ENCODE results near the gene HOPX. TPM values are rescaled to one million over a fixed set of nuclear protein-coding genes. Genes with fewer than 3 reads are reported as not detected.
"Not testable (repeated sequence)": the region's sequence is repeated elsewhere in the genome, so short reads cannot be mapped to it uniquely, and the experiment has no call there.

Gene HOPX
- total RNA-seq, 2 donors from 2014 or later, result 1.5 to 5.7 TPM

GRCh38 chr4:56641494-56642051 is 39.5 kb downstream of the HOPX start:
- DNase-seq, result no peak
- Histone ChIP-seq H3K27ac (no peak overlapping the region), H3K4me1 (no peaks in the 10 kb centered on the region), H3K4me3 (no peak overlapping the region), H3K9ac (ENCODE audit: low read depth in 2 of 2, low read length in 2 of 2) (no peak overlapping the region), H3K36me3 (no peaks in the 10 kb centered on the region), H3K9me3 (no peaks in the 10 kb centered on the region), H3K27me3 (no peaks in the 10 kb centered on the region)
- no peak for TF ChIP-seq CTCF (IDR thresholded peaks at IDR 0.05)
- intact Hi-C loops (cut with DNase I), result no loop called here

GRCh38 chr4:56640621-56641493 is 40.2 kb downstream of the HOPX start:
- Histone ChIP-seq H3K36me3 (no peaks in the 10 kb centered on the region), H3K9ac (ENCODE audit: low read depth in 2 of 2, low read length in 2 of 2) (no peak overlapping the region), H3K27me3 (no peaks in the 10 kb centered on the region), H3K9me3 (no peaks in the 10 kb centered on the region), H3K4me3 (no peak overlapping the region), H3K27ac (no peak overlapping the region), H3K4me1 (no peaks in the 10 kb centered on the region)
- intact Hi-C loops (cut with DNase I), result no loop called here
- no peak for DNase-seq
- no peak for TF ChIP-seq CTCF (IDR thresholded peaks at IDR 0.05)

- H3K36me3 ChIP-seq, result no peaks in the 10 kb centered on the region
- H3K27me3 ChIP-seq, result no peaks in the 10 kb centered on the region
- H3K4me3 ChIP-seq, result no peak overlapping the region
- H3K27ac ChIP-seq, result no peak overlapping the region
- no peak for DNase-seq
- H3K9ac ChIP-seq (ENCODE audit: low read depth in 2 of 2, low read length in 2 of 2), result no peak overlapping the region
- TF ChIP-seq CTCF (IDR thresholded peaks at IDR 0.05), result no peak
- no peaks in the 10 kb centered on the region for H3K4me1 ChIP-seq
- intact Hi-C loops (cut with DNase I), result no loop called here
- H3K9me3 ChIP-seq, result no peaks in the 10 kb centered on the region
Measured at GRCh38 chr4:56637791-56638190, 43.3 kb downstream of the HOPX start.

GRCh38 chr4:56637154-56637553 is 43.9 kb downstream of the HOPX start:
- TF ChIP-seq CTCF (IDR thresholded peaks at IDR 0.05), result no peak
- H3K9me3 ChIP-seq, result no peaks in the 10 kb centered on the region
- H3K4me3 ChIP-seq, result no peak overlapping the region
- H3K4me1 ChIP-seq, result no peaks in the 10 kb centered on the region
- intact Hi-C loops (cut with DNase I), result no loop called here
- H3K27me3 ChIP-seq, result no peaks in the 10 kb centered on the region
- H3K9ac ChIP-seq (ENCODE audit: low read depth in 2 of 2, low read length in 2 of 2), result no peak overlapping the region
- H3K27ac ChIP-seq, result no peak overlapping the region
- H3K36me3 ChIP-seq, result no peaks in the 10 kb centered on the region
- DNase-seq, result no peak

- intact Hi-C loops (cut with DNase I); H3K27me3 ChIP-seq; H3K9me3 ChIP-seq; H3K9ac ChIP-seq (ENCODE audit: low read depth in 2 of 2, low read length in 2 of 2); H3K36me3 ChIP-seq; H3K4me3 ChIP-seq; H3K4me1 ChIP-seq; DNase-seq; H3K27ac ChIP-seq: not testable (repeated sequence)
Measured at GRCh38 chr4:56634954-56635353, 46.1 kb downstream of the HOPX start.

- Histone ChIP-seq H3K36me3 (no peaks in the 10 kb centered on the region), H3K9me3 (no peaks in the 10 kb centered on the region), H3K27me3 (no peaks in the 10 kb centered on the region), H3K4me3 (no peak overlapping the region), H3K27ac (no peak overlapping the region), H3K4me1 (no peaks in the 10 kb centered on the region), H3K9ac (ENCODE audit: low read depth in 2 of 2, low read length in 2 of 2) (no peak overlapping the region)
- TF ChIP-seq CTCF (IDR thresholded peaks at IDR 0.05), result no peak
- intact Hi-C loops (cut with DNase I), result no loop called here
- DNase-seq, result no peak
Measured at GRCh38 chr4:56633486-56633885, 47.6 kb downstream of the HOPX start.

Measured in colonic mucosa (tissue), 4 donors.